ENCODE measurements around the gene SUCNR1.
A peak's percentile ranks its signal among the peaks of the same experiment; 100 is the strongest.
"Not testable (repeated sequence)": the region's sequence is repeated elsewhere in the genome, so short reads cannot be mapped to it uniquely, and the experiment has no call there.

The SUCNR1 gene, protein sequence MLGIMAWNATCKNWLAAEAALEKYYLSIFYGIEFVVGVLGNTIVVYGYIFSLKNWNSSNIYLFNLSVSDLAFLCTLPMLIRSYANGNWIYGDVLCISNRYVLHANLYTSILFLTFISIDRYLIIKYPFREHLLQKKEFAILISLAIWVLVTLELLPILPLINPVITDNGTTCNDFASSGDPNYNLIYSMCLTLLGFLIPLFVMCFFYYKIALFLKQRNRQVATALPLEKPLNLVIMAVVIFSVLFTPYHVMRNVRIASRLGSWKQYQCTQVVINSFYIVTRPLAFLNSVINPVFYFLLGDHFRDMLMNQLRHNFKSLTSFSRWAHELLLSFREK

DNA sequence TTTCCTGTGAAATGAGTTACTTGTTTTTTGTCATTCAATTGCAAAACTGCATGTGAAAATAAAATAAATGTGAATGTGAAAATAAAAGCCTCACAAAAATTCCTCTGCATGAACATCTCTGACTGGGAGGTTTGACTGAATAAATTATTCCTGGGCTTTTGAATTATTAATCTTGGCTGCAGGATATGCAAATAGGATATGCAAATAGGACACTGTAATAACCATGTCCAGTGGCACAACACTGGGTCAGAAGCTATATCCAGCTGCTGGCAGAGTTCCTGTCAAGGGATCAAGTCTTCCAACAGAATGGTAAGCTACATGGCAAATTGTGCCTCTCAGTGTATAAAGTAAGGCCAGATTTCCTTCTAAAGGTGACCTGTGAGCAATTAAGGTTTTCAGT is at the start of gene SUCNR1:
Gene SUCNR1 (plus strand): TSS at position 246 of the 400 bp plus-strand sequence. CDS start 6,250 bp downstream, outside the sequence.
- no peak for DNase-seq (ENCODE audit: low spot score)

DNA sequence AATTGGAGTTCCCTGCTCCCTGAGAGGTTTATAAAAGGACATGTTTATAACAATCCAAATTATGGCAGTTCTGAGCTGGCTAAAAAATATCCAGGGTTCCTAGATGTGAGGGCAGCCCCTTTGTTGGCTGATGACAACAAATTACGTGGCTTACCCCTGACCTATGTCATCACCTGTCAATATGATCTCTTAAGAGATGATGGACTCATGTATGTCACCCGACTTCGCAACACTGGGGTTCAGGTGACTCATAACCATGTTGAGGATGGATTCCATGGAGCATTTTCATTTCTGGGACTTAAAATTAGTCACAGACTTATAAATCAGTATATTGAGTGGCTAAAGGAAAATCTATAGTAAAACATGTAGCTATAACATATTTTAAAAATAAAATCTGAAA is 45.6 kb upstream of the SUCNR1 start:
- DNase-seq (ENCODE audit: low spot score), result no peak

DNA sequence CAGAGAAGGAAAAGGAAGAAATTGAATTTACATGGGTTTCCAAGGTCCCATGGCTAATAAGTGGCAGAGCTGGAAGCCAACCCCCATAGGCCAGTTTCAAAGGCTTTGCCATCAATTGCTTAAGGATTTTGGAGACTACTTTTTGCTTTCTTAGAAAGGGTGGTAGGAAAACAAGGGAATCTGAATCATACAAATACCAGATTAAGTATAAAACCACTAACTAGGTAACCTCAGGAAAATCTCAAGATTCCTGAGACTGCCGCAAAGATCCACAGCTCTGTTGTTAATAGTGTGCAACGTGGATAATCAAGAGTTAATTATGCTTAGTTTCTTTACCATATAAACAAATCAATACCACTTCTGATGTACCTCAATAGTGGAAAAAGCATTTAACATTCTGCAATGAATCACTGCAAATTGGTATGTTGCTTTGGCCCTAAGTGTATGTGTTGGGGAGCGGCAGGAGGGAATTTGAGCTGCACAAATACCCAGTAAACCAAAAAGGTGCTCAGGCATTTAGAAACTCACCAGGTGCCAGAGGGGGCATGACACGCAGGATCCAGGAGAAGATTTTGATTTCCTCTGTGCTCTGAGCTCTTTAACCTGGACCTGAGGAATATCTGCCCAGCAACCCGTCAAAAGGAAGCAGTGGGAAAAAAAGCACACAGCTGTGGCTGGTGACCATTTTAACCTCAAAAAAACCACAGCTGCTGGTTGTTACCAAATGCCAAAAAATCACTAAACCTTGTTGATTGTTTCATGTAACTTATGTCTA is 37.5 kb upstream of the SUCNR1 start:
- peak; percentile 17 for DNase-seq (ENCODE audit: low spot score)

DNA sequence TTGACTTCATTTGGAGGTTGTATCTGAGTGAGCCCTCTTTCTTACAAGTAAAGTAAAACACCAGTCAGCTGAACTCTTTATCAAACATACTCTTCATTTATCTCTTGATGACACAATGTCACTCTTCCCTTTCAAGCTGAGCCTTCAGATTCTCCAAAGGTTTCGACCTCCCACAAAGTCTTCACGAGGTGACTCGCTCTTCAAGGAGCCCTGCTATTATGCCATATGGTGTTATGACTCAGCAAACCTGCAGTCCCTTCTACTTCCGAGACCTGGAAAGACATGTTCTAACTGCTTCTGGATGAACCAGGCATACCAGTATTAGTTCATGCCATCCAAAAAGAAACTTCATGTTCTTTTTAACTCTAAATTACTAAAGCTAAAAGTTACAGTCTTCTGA is 36.4 kb upstream of the SUCNR1 start:
- peak; percentile 22 for DNase-seq (ENCODE audit: low spot score)

DNA sequence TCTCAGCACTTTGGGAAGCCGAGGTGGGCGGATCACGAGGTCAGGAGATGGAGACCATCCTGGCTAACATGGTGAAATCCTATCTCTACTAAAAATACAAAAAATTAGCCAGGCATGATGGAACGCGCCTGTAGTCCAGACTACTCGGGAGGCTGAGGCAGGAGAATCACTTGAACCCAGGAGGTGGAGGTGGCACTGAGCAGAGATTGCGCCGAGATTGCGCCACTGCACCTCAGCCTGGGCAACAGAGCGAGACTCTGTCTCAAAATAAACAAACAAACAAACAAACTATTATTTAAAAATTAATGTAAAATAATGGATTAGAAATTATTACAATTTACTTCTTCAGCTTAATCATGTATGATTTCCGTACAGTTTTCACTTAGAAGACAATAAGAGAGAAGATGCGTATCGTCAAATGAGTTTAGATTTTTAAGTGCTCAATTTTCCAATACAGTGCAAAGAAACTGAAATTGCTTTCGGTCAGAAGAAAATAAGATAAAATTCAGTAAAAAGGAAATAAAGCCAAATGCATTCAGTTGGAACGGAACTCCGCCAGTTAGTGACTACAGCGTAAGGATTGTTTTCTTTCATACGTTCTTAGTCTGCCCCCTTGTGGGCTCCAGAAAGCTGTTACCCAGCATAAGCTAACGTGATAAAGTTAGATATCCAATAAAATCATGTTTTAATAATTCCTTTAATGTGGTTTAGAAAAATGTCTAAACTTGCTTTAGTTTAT is 34.7 kb upstream of the SUCNR1 start:
- peak; percentile 22 for DNase-seq (ENCODE audit: low spot score)

DNA sequence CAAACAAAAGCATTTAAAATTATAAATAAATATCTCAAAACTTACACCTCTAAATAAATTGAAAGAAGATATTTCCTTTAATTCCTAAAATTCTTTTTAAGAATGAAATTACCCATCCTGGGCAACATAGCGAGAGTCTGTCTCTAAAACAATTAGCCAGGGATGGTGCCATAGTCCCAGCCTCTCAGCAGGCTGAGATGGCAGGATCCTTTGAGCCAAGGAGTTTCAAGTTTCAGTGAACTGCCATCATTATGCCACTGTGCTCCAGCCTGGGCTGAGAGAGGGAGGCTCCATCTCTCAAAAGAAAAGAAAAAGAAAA is 34.2 kb upstream of the SUCNR1 start:
- DNase-seq (ENCODE audit: low spot score), result no peak

DNA sequence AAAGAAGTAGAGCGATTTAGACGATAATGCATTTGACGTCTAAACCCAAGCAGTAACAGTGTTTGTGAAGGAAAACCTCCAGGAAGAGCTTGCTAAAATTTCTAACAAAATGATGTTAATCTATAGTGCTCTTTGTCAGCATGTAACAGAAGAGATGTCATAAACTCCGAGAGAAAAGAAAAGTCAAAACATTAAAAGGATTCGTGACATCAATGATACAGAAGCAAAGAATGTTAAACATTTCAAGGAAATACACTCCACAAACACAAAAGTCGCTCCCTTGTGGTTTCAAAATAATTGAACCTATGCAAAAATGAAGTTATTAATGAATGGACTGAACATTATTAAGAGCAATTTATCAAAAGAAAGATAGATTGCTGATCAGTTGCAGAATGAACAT is 31.6 kb upstream of the SUCNR1 start:
- peak; percentile 11 for DNase-seq (ENCODE audit: low spot score)

DNA sequence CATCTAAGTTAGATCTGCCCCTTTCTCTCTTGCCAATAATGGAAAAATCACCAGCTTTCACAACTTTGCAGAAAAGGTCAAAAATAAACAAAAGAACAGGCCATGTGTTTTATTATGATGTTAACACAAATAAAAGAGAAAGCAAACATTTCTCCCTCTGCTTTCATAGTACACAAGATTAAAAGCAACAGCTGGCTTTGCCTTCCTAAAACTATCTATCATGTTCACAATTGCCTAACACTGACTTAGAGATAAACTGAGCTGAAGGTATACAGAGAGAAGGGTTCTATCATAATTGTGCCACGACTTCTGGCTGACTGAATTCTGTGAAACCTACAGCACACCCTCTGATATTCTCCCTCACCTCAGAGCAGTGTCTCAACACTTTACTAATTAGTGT is 30.2 kb upstream of the SUCNR1 start:
- no peak for DNase-seq (ENCODE audit: low spot score)

DNA sequence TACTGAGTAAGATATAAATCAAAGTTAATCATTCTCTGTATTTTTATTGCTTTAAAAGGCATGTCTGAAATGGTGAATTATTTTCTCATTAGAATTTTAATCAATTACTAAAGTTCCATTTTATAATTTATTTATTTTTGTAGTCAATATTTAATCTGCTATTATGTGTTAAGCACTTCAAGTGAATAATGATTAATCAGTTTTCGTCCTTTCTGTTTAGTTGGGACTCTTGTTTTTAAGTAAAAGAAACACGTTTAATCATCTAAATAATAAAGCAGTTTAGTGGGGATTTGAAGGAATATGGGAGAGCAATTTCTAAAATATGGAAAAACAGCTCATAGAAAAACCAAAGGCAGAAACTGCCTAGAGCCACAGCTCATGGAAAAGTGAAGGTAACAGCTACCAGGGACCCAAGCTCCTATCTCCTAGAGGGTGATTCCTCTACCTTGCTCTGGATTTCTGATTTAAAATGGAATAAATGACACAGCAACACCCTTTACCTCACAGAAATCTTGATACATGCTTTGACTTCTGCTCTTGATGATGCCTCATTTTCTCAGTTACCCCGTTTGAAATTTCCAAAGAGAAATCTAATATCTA is 28.0 kb upstream of the SUCNR1 start:
- DNase-seq (ENCODE audit: low spot score), result no peak

DNA sequence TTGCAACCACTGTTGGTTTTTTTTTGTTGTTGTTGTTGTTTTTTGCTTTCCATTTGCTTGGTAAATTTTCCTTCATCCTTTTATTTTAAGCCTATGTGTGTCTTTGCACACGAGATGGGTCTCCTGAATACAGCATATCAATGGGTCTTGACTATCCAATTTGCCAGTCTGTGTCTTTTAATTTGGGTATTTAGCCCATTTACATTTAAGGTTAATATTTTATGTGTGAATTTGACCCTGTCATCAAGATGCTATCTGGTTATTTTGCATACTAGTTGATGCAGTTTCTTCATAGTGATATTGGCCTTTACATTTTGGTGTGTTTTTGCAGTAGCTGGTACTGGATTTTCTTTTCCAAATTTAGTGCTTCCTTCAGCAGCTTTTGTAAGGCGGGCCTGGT is 23.4 kb upstream of the SUCNR1 start:
- not testable (repeated sequence) for DNase-seq (ENCODE audit: low spot score)

DNA sequence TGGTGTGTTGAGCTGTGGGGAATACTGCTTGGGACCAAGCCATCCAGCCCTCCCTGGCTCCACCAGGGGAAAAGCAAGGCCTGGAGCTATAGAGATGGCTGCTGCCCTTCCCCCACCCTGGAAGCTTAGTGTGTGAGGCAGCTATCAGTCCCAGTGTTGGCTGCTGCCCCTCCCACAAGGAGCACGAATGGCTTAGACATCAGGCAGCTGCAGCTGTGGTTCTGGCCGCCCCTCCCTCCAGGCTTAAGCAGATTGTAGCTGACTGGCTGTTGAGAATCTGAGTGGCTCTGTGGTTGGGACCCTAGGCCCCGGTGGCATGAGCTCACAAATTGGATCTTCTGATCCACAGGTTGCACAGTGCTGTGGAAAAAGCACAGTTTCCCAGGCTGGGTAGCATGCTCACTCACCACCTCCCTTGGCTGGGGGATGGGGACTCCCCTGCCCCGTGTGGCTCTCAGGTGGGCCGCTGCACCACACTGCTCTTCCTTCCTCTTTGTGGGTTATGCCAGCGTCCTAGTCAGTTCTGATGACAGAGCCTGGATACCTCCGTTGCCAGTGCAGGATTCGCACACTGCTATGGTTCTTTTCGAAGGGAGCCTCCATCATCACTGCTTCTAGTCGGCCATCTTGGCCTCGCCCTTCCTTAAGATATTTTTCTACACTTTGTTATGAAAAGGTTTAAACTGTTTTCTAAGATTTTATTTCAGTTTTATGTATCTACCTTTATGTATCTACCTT is 21.2 kb upstream of the SUCNR1 start:
- no peak for DNase-seq (ENCODE audit: low spot score)

DNA sequence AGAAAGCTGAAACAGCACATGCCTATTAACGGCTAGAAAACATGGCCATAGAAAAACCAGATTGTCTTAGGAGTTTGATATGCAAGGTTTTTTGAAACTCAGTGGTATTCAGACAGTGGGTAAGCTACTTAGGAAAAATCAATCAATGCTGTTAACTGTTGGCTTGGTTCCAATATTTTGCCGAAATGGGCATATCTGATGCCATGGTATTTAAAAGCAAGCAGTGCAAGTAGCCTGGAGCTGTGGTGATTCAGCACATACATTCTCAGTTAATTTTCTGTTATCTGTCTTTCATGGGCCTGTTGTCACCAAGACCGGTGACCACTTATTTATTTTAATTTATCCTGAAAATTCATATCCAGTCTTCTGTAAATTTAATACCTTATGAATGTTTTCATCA is 17.3 kb upstream of the SUCNR1 start:
- DNase-seq (ENCODE audit: low spot score), result no peak

DNA sequence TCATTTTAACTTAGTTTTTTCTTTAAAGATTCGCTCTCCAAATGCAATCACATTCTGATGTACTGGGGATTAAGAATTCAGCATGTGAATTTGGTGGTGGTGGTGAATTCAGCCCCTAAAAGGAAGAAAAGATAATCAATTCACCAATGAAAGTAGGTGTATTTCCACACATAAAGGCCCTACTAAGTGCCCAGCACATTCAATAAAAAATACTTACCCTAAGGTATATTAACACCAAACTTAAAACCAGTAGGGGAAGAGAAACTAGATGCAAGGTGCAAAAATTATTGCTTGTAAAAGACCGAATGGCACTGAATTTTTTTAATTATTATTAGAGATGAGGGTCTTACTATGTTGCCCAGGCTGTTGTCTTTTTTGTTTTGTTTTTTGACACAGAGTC is 16.8 kb upstream of the SUCNR1 start:
- no peak for DNase-seq (ENCODE audit: low spot score)

DNA sequence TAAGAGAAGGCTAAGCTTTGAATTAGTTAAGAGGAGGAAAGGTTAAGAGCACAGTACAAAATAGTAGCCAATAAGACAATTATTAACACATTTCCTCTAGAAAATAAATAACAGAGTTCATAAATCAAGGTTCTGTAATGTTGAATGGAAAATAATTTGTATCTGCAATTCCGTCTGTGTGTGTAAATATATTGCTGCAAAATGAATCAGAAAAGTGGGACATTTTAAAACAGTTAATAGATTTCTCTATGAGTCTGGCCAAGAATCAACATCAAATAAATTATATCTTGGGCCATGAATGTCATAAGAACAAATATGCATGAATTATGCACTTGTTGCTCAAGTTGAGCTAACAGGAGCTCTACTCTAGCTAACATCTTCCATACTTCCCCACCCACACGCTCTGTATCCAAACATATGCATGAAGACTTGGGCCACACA is 14.2 kb upstream of the SUCNR1 start:
- no peak for DNase-seq (ENCODE audit: low spot score)

DNA sequence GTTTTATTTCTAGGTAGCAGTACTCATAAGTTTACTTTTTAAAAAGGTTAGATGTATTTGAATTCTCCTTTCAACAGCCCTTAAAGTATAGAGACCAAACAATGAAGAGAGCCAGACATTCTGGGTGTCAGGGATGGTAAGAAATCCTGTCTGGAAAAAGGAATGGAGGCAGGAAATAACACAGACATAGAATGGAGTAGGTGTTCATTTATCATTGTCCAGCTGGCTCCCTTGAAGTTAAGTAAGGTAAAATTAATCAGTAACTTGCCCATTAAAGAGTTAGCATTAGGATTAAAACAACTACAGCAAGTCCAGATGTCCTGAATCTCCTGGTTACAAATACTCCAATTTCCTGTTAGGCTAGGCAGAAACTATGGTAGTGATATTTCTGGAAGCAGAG is 13.5 kb upstream of the SUCNR1 start:
- DNase-seq (ENCODE audit: low spot score), result no peak

DNA sequence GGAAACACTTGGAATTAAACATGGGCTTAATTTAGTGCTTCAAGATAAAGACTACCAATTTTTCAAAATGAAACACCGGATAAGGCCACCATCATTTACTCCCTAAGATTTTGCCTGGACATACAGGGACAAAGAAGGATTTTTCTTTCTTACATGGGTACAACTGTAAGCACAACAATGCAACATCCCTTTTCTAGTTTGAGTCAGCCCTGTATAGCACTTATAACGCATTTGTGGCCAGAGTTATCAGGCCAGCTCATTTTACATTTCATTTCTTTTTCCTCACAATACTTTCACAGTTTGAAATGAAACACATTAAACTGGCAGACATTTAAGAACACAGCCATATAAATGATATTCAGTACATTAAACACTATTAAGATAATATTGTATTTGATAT is 9.8 kb upstream of the SUCNR1 start:
- no peak for DNase-seq (ENCODE audit: low spot score)

DNA sequence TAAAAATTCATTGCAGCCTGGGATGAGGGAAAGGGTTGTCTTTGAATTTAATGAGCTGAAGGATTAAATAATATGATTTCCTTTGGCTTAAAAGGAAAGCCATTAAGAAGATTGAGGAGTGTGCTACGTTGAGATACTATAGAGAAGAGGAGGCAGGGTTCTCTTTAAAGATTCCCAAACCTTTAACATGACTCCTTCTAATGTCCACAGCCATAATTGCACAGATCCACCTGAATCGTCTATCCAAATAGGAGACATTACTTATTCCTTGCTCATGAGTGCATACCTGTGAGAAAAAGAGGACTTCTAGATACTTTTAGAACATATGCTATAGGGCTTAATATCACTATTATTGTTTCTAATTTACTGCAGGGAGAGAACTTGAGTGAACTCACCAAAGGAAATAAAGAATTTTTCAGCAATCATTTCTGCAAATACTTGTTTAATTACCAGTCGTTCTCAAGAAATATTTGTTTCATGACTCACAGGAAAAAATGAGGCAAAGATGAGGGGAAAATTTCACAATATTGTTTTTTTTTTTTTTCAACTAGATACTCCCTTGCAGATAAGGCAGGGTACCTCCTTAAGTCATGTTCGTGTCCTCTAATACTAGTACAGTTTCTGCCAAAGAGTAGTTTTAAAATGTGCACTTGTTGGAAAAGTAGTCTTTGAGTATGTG is 8.9 kb upstream of the SUCNR1 start:
- DNase-seq (ENCODE audit: low spot score), result peak; percentile 12

DNA sequence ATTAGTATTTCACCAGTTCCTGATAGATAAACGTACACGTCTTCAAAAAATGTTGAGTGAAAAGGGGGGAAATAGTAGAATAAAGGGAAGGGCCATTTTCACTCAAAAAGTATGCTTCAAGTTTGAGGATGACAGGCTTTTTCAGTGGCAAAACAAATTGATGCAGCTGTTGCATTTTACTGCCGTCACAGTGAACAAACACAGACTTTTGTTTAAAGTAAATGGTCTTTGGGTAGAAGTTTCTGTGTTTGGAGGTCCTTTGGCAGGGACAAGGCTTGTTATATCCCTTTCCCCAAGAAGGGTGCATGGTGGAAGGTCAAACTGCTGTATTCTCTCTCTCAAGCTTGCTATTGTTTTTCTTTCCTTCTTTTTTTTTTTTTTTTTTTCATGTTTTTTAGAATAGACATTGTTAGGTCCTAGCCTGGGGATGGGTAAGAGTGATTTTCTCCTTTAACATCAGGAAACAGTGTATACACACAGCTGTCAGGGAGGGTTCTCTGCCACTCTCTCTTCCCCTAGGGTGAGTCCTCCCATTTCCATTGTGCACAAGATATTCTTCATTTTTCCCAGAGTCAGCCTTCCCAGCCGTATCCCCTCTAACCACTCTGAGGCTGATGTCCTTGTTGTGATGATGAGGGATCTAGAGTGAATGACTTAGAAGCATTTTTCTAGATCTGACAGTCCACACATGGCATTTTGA is 6.6 kb upstream of the SUCNR1 start:
- DNase-seq (ENCODE audit: low spot score), result no peak

DNA sequence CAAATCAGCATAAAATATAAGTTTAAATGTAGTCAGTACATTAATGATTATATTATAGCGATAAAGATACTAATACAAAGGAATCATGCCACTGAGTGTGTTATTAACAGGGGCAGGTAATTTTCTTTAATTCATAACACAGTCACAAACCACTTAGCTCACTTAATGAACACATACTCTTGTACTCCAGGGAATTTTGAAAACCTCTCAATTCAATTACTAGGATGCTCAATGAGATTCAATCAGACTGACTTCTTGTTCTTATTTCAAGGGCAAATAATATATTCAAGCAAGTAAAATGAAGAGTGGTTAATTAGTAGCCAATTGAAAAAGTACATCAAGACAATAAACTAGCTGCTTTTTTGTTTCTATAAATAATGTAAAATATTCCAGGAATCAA is 5.8 kb upstream of the SUCNR1 start:
- DNase-seq (ENCODE audit: low spot score), result no peak

DNA sequence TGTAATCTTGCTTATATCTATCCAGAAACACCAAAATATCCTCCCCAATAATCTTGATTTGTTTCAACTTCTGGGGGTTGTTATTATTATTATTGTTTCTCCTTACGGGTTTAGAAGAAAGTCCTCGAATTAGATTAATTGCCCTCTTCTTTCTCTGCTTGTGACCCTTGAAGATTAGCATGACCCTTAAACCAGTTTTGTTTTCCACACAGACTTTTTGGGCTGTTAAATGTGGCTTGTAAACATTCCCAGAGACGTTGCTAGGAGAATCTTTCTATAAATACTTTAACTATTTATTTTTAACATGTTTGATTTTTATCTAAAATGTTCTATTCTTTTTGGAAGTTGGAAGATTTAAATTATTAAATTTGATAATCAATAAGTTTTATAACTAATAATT is 4.3 kb upstream of the SUCNR1 start:
- DNase-seq (ENCODE audit: low spot score), result no peak

Measured in hepatic stellate cell (primary cell).